ENCODE results near the gene DPYSL5. TPM values are rescaled to one million over a fixed set of nuclear protein-coding genes. Genes with fewer than 3 reads are reported as not detected.

Gene DPYSL5
- total RNA-seq, 4 donors from 2014 or later, result not detected

GRCh38 chr2:26934985-26935384, 87.1 kb downstream of the DPYSL5 start:
- Histone ChIP-seq H3K4me3 (no peak overlapping the region), H3K9me3 (no peaks in the 10 kb centered on the region), H3K4me1 (no peaks in the 10 kb centered on the region), H3K36me3 (no peaks in the 10 kb centered on the region), H3K27me3 (peaks cover 0 to 3% of the 10 kb centered on the region in 2 donors), H3K27ac (no peak overlapping the region)
- no peak for DNase-seq (ENCODE audit: low spot score in 2 of 2)
- no peak for TF ChIP-seq POLR2A (IDR thresholded peaks at IDR 0.05)
- no peak for TF ChIP-seq CTCF (IDR thresholded peaks at IDR 0.05)
- no peak for TF ChIP-seq EP300 (IDR thresholded peaks at IDR 0.05)
- WGBS, 2 donors, result 67 to 71% methylated on average over 3 of the region's 3 CpGs

- no peak overlapping the region for H3K4me3 ChIP-seq
- H3K4me1 ChIP-seq, result no peaks in the 10 kb centered on the region
- no peaks in the 10 kb centered on the region for H3K27me3 ChIP-seq
- DNase-seq (ENCODE audit: low spot score in 2 of 2), result no peak
- no peak for TF ChIP-seq EP300 (IDR thresholded peaks at IDR 0.05)
- no peak for TF ChIP-seq CTCF (IDR thresholded peaks at IDR 0.05)
- TF ChIP-seq POLR2A (IDR thresholded peaks at IDR 0.05), result no peak
- 58 to 60% methylated on average over 5 of the region's 5 CpGs for WGBS, 2 donors
- no peak overlapping the region for H3K27ac ChIP-seq
- no peaks in the 10 kb centered on the region for H3K9me3 ChIP-seq
- no peaks in the 10 kb centered on the region for H3K36me3 ChIP-seq
Observed at GRCh38 chr2:26936855-26937254, 88.9 kb downstream of the DPYSL5 start.

GRCh38 chr2:26938399-26939118, 90.6 kb downstream of the DPYSL5 start:
- WGBS, 2 donors, result 68% methylated on average over 8 to 10 of the region's 10 CpGs
- TF ChIP-seq CTCF (IDR thresholded peaks at IDR 0.05) (no peak), POLR2A (IDR thresholded peaks at IDR 0.05) (no peak), EP300 (IDR thresholded peaks at IDR 0.05) (no peak)
- H3K36me3 ChIP-seq, result no peaks in the 10 kb centered on the region

GRCh38 chr2:26940001-26940400, 92.1 kb downstream of the DPYSL5 start:
- no peaks in the 10 kb centered on the region for H3K9me3 ChIP-seq
- TF ChIP-seq CTCF (IDR thresholded peaks at IDR 0.05) (no peak), POLR2A (IDR thresholded peaks at IDR 0.05) (no peak), EP300 (IDR thresholded peaks at IDR 0.05) (no peak)
- 92 to 94% methylated on average over 9 of the region's 9 CpGs for WGBS, 2 donors
- no peaks in the 10 kb centered on the region for H3K36me3 ChIP-seq
- no peak overlapping the region for H3K4me3 ChIP-seq
- no peak overlapping the region for H3K27ac ChIP-seq
- DNase-seq (ENCODE audit: low spot score in 2 of 2), result no peak
- no peaks in the 10 kb centered on the region for H3K4me1 ChIP-seq
- peaks cover 0 to 24% of the 10 kb centered on the region in 2 donors for H3K27me3 ChIP-seq

More at GRCh38 chr2:26938399-26939118, 90.6 kb downstream of the DPYSL5 start:
- H3K27ac ChIP-seq, result no peak overlapping the region
- H3K9me3 ChIP-seq, result no peaks in the 10 kb centered on the region
- no peak overlapping the region for H3K4me3 ChIP-seq
- H3K4me1 ChIP-seq, result no peaks in the 10 kb centered on the region
- peaks cover 0 to 12% of the 10 kb centered on the region in 2 donors for H3K27me3 ChIP-seq
- DNase-seq (ENCODE audit: low spot score in 2 of 2), result no peak

GRCh38 chr2:26941486-26941885, 93.6 kb downstream of the DPYSL5 start:
- WGBS, 2 donors, result 80 to 87% methylated on average over 3 of the region's 3 CpGs
- Histone ChIP-seq H3K4me3 (no peak overlapping the region), H3K36me3 (no peaks in the 10 kb centered on the region), H3K27ac (no peak overlapping the region), H3K9me3 (no peaks in the 10 kb centered on the region), H3K27me3 (peaks cover 0 to 24% of the 10 kb centered on the region in 2 donors), H3K4me1 (no peaks in the 10 kb centered on the region)
- TF ChIP-seq POLR2A (IDR thresholded peaks at IDR 0.05) (no peak), EP300 (IDR thresholded peaks at IDR 0.05) (no peak), CTCF (IDR thresholded peaks at IDR 0.05) (no peak)
- no peak for DNase-seq (ENCODE audit: low spot score in 2 of 2)

All from tibial nerve (tissue), 4 donors.